Endothelial cell of umbilical vein (primary cell): Measurements from ENCODE around the gene CISD3.

Experiments used
- TF ChIP-seq, protein P1 (sequence below): IDR thresholded peaks from 2 replicates; pipeline ENCODE4 v1.6.1; 2011; ENCODE audit not compliant: insufficient read depth, insufficient read length
- TF ChIP-seq, protein P2 (sequence below), 2 donors: IDR thresholded peaks; 1 replicate in 1 of 2; 2 replicates in 1 of 2; pipeline ENCODE4 v1.5.1; 2011; ENCODE audit warnings: low read length in 2 of 2, mild to moderate bottlenecking in 2 of 2, moderate library complexity in 2 of 2, control low read depth in 1 of 2, inconsistent platforms in 1 of 2, low read depth in 1 of 2; ENCODE audit not compliant: insufficient read depth in 1 of 2; ENCODE audit errors: extremely low read depth in 1 of 2

DNA sequence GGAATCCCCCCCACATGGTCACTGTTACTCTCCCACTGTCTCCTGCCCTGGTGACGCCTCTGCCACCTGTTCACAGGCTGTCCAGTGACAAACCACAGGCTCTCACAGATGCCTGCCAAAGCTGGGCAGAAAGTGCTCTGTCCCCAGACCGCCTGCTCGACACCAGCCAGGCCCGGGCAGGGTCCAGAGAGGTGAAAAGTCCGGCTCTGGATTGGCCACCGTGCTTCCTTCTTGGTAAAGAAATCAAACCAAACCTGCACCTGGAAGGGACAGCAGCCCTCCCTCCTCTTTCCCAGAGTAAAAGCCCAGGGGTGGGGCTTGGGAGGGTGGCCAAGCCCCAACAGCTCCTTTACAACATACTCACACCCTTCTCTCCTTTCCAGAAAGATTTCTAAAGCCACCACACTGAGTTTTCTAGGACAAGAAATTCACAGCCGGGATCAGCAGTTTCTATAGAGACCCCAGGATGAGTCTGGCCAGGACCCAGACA, 11.8 kb downstream of the CISD3 start:
- TF ChIP-seq, protein P1, sequence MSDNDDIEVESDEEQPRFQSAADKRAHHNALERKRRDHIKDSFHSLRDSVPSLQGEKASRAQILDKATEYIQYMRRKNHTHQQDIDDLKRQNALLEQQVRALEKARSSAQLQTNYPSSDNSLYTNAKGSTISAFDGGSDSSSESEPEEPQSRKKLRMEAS, result no peak
- TF ChIP-seq, protein P2, sequence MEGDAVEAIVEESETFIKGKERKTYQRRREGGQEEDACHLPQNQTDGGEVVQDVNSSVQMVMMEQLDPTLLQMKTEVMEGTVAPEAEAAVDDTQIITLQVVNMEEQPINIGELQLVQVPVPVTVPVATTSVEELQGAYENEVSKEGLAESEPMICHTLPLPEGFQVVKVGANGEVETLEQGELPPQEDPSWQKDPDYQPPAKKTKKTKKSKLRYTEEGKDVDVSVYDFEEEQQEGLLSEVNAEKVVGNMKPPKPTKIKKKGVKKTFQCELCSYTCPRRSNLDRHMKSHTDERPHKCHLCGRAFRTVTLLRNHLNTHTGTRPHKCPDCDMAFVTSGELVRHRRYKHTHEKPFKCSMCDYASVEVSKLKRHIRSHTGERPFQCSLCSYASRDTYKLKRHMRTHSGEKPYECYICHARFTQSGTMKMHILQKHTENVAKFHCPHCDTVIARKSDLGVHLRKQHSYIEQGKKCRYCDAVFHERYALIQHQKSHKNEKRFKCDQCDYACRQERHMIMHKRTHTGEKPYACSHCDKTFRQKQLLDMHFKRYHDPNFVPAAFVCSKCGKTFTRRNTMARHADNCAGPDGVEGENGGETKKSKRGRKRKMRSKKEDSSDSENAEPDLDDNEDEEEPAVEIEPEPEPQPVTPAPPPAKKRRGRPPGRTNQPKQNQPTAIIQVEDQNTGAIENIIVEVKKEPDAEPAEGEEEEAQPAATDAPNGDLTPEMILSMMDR (IDR thresholded peaks at IDR 0.05; ENCODE audit: extremely low read depth in 1 of 2, insufficient read depth in 1 of 2, low read depth in 1 of 2, low read length in 2 of 2), result no peak
